T-helper 1 cell (primary cell): ENCODE results near the gene GPR37.

Experiments
- DNase-seq, 5 donors: peaks; one replicate each; pipeline ENCODE4 v3.0.0-alpha.2; 2012 to 2020

Gene GPR37

DNA sequence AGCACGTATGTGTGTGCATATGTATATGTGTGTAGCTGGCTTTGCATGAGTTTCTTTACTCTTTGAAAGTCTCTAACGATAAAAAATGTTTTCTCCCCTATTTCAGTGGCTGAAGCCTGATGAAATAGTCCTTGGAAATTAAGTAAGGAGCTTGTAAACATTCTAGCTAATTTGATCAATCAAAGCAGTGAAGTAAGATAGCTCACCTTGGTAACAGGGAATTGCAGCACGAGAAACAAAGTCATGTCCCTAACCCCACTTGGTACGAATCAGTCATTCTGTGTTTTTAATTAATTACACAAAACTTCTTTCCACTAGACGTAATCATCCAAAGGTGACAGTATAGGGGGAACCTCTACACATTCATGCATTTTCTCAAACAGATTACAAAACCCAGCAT is 41.5 kb downstream of the GPR37 start:
- DNase-seq, result no peak

DNA sequence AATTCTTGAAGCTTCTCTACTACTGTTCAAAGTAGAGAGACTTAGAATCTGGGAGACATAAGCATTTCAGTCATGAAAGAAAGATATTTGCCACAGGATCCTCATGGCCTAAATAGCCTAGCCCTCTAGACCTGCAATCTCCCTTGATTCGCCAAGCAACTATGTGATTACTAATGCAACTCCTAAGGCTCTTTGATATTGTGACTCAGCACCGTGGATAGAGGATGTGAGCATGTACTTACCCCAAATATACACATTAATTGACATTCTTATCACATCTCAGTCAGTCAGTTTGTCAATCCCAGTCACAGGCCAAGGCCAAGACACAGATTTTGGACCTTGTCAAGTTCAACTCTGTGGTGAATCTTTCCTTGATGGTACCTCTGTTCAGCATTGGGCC is 42.6 kb downstream of the GPR37 start:
- no peak for DNase-seq

- DNase-seq, result no peak
Observed at GRCh38 chr7:124722292-124722691, 43.3 kb downstream of the GPR37 start.

GRCh38 chr7:124720195-124720594 is 45.4 kb downstream of the GPR37 start:
- DNase-seq, result no peak

DNA sequence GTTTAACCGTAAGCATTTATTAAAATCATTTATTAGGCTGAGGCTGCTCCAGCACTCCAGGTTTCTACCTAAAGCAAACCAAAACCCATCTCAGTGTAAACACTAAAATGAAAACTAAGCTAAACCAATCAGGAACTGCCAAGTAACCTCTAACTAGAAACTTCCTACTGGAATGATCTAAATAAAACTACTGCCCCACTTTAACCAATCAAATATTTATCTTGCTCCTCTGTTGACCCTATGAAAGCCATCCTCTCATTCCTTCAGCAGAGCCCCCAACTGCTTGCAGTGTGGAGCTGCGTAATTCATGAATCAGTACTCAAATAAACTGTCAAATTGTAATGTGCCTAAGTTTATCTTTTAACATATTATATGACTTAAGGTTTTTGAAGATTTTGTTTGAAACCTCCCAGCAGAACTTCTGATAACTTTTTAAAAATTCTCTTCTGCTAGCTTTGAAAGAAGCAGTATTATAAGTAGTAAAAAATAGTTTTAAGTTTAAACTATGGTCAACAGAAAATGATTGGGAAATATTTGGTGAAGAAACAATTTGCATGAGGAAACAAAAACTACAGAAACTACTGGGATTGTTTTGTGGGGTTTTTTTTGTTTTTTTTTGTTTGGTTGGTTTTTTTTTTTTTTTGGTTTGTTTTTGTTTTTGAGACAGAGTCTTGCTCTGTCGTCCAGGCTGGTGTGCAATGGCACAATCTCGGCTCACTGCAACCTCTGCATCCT is 47.4 kb downstream of the GPR37 start:
- no peak for DNase-seq

DNA sequence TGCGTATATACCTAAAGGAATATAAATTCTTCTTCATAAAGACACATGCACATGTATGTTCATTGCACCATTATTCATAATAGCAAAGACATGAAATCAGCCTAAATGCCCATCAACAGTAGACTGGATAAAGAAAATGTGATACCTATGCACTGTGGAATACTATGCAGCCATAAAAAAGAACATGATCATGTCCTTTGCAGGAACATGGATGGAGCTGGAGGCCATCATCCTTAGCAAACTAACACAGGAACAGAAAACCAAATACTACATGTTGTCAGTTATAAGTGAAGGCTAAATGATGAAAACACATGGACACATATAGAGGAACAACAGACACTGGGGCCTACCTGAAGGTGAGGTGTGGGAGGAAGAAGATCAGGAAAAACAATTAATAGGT is 48.7 kb downstream of the GPR37 start:
- no peak for DNase-seq

DNA sequence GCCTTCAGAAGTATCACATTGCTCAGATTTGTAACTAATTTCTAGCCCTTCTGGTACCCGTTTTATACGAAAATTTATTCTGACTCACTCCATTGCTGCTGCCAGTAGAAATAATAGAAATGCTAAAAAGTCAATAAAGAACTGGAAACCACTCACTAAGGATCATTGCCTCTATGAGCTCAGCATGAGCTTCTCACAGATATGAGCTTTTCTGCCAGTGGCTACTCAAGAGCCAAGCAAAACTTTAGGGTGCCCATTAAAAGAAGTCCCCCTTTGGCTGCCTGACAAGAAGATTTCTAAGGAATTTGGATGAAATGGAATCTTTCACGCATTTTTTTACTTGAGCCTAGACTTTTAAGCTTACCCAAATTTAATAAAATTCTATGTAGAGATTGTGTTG is 52.5 kb downstream of the GPR37 start:
- DNase-seq, result no peak

- DNase-seq, result no peak
Observed at GRCh38 chr7:124712017-124712416, 53.6 kb downstream of the GPR37 start.

- no peak for DNase-seq
Observed at GRCh38 chr7:124702385-124702784, 63.2 kb downstream of the GPR37 start.

GRCh38 chr7:124701955-124702354 is 63.6 kb downstream of the GPR37 start:
- no peak for DNase-seq

GRCh38 chr7:124700655-124701054 is 64.9 kb downstream of the GPR37 start:
- no peak for DNase-seq

DNA sequence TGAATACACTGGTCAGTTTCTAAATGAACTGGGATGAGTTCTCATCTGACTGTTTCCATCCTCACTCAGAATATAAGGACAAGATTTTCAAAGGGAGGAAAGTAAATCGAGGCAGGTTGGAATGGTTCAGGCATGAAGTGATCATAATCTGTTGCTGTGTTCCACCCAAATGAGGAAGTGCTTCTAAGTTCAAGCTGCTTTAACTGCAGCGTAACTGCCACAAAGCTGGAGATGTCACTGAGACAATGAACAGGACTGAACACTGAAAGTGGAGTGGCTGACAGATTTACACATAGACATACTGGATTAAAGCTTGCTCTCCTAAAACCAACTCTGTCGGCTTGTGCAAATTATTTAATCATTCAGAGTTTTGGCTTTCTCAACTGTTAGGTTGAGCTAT is 66.6 kb downstream of the GPR37 start:
- no peak for DNase-seq

DNA sequence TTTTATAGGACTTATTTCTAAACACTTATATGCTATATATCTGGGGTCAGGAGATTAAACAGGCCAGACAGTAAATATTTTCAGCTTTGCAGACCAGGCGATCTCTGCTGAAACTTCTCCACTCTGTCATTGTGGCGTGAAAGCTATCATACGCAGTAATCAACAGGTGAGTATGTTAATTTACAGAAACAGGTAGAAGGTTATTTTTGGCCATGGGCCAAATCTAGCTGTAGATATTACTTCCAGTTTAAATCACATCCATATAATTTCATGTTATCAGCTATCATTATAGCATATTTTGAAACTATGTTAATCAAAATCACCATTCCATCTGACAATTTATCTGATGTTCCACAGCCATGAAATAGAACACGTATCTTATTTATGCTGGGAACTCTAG is 67.8 kb downstream of the GPR37 start:
- no peak for DNase-seq
